Measurements from ENCODE around the gene STK24. TPM values are rescaled to one million over a fixed set of nuclear protein-coding genes. Genes with fewer than 3 reads are reported as not detected.

STK24 gene
- total RNA-seq, 3 donors from 2014 or later, result 61.3 to 149 (median 71.9) TPM

- H3K36me3 ChIP-seq, result no peaks in the 10 kb centered on the region
- no peak for TF ChIP-seq POLR2AphosphoS5 (IDR thresholded peaks at IDR 0.05)
- TF ChIP-seq CTCF (IDR thresholded peaks at IDR 0.05), result no peak
- no peak for TF ChIP-seq POLR2A (IDR thresholded peaks at IDR 0.05)
- H3K4me3 ChIP-seq, result no peak overlapping the region
- intact Hi-C loops (cut with DNase I; ENCODE audit: low total_unique reads), result no loop called here
- H3K4me1 ChIP-seq, result no peaks in the 10 kb centered on the region
- H3K27ac ChIP-seq, result no peak overlapping the region
- no peak for DNase-seq (ENCODE audit: low spot score in 2 of 2)
- H3K9me3 ChIP-seq, result no peaks in the 10 kb centered on the region
- no peaks in the 10 kb centered on the region for H3K27me3 ChIP-seq
These were observed 108.0 kb downstream of the STK24 start for GRCh38 chr13:98468929-98469328.

- Histone ChIP-seq H3K27ac (no peak overlapping the region), H3K4me1 (no peaks in the 10 kb centered on the region), H3K4me3 (no peak overlapping the region), H3K9me3 (no peaks in the 10 kb centered on the region), H3K27me3 (no peaks in the 10 kb centered on the region), H3K36me3 (no peaks in the 10 kb centered on the region)
- DNase-seq (ENCODE audit: low spot score in 2 of 2), result no peak
- TF ChIP-seq POLR2AphosphoS5 (IDR thresholded peaks at IDR 0.05) (no peak), CTCF (IDR thresholded peaks at IDR 0.05) (no peak), POLR2A (IDR thresholded peaks at IDR 0.05) (no peak)
- intact Hi-C loops (cut with DNase I; ENCODE audit: low total_unique reads), result no loop called here
These were observed 108.5 kb downstream of the STK24 start for GRCh38 chr13:98468361-98468760.

- intact Hi-C loops (cut with DNase I; ENCODE audit: low total_unique reads), result no loop called here
- Histone ChIP-seq H3K36me3 (no peaks in the 10 kb centered on the region), H3K4me3 (no peak overlapping the region), H3K27ac (no peak overlapping the region), H3K4me1 (no peaks in the 10 kb centered on the region), H3K27me3 (no peaks in the 10 kb centered on the region), H3K9me3 (no peaks in the 10 kb centered on the region)
- DNase-seq (ENCODE audit: low spot score in 2 of 2), result no peak
- no peak for TF ChIP-seq CTCF (IDR thresholded peaks at IDR 0.05)
- TF ChIP-seq POLR2A (IDR thresholded peaks at IDR 0.05), result no peak
- no peak for TF ChIP-seq POLR2AphosphoS5 (IDR thresholded peaks at IDR 0.05)
These were observed 109.5 kb downstream of the STK24 start for GRCh38 chr13:98467263-98467985.

- H3K4me1 ChIP-seq, result no peaks in the 10 kb centered on the region
- no peaks in the 10 kb centered on the region for H3K27me3 ChIP-seq
- H3K9me3 ChIP-seq, result no peaks in the 10 kb centered on the region
- no peak overlapping the region for H3K27ac ChIP-seq
- TF ChIP-seq POLR2A (IDR thresholded peaks at IDR 0.05), result no peak
- TF ChIP-seq CTCF (IDR thresholded peaks at IDR 0.05), result peak in 1 of 3 donors; percentile 28
- DNase-seq (ENCODE audit: low spot score in 2 of 2), result no peak
- intact Hi-C loops (cut with DNase I; ENCODE audit: low total_unique reads), result no loop called here
- H3K36me3 ChIP-seq, result no peaks in the 10 kb centered on the region
- no peak overlapping the region for H3K4me3 ChIP-seq
These were observed 110.2 kb downstream of the STK24 start for GRCh38 chr13:98466634-98467236.

- intact Hi-C loops (cut with DNase I; ENCODE audit: low total_unique reads), result no loop called here
- no peak overlapping the region for H3K4me3 ChIP-seq
- H3K27me3 ChIP-seq, result no peaks in the 10 kb centered on the region
- no peaks in the 10 kb centered on the region for H3K4me1 ChIP-seq
- H3K36me3 ChIP-seq, result no peaks in the 10 kb centered on the region
- H3K9me3 ChIP-seq, result no peaks in the 10 kb centered on the region
- TF ChIP-seq POLR2A (IDR thresholded peaks at IDR 0.05) (no peak), CTCF (IDR thresholded peaks at IDR 0.05) (no peak), POLR2AphosphoS5 (IDR thresholded peaks at IDR 0.05) (no peak)
- no peak for DNase-seq (ENCODE audit: low spot score in 2 of 2)
- H3K27ac ChIP-seq, result peak overlapping the region in 1 of 2 donors; percentile 39
These were observed 114.0 kb downstream of the STK24 start for GRCh38 chr13:98462946-98463345.

Data from breast epithelium (tissue), 4 donors.